Liver (tissue), 9 donors: ENCODE measurements around the gene ING5. TPM values are rescaled to one million over a fixed set of nuclear protein-coding genes. Genes with fewer than 3 reads are reported as not detected.

Experiments used
- DNase-seq: peaks from one replicate; pipeline ENCODE4 v3.0.0-alpha.2; 2017; ENCODE audit warnings: low spot score
- H3K27ac ChIP-seq, 2 donors: one replicate each; pipeline ENCODE4 v1.7.0; 2013; ENCODE audit warnings: inconsistent platforms in 2 of 2, low read length in 2 of 2, control low read depth in 1 of 2, low read depth in 1 of 2, mild to moderate bottlenecking in 1 of 2
- H3K27me3 ChIP-seq, 4 donors: one replicate each; pipeline versions ENCODE4 v1.6.1 to v1.7.0; 2013; ENCODE audit warnings: low read length in 3 of 4, inconsistent platforms in 1 of 4, mild to moderate bottlenecking in 1 of 4, moderate library complexity in 1 of 4; ENCODE audit not compliant: control insufficient read depth in 4 of 4, insufficient read depth in 4 of 4
- H3K36me3 ChIP-seq, 4 donors: one replicate each; pipeline versions ENCODE4 v1.6.1 to v1.7.0; 2013; ENCODE audit warnings: low read length in 3 of 4, mild to moderate bottlenecking in 3 of 4, low read depth in 1 of 4, moderate library complexity in 1 of 4; ENCODE audit not compliant: control insufficient read depth in 4 of 4, insufficient read depth in 3 of 4
- H3K4me1 ChIP-seq, 4 donors: one replicate each; pipeline versions ENCODE4 v1.6.1 to v1.7.0; 2013; ENCODE audit warnings: low read length in 3 of 4, mild to moderate bottlenecking in 3 of 4, moderate library complexity in 1 of 4; ENCODE audit not compliant: control insufficient read depth in 4 of 4, insufficient read depth in 4 of 4
- H3K4me3 ChIP-seq, 3 donors: one replicate each; pipeline versions ENCODE4 v1.6.1 to v1.7.0; 2013; ENCODE audit warnings: low read length in 3 of 3, control low read depth in 1 of 3, low read depth in 1 of 3, mild to moderate bottlenecking in 1 of 3
- H3K9ac ChIP-seq, 2 donors: one replicate each; pipeline ENCODE4 v1.7.0; 2013; ENCODE audit warnings: low read length in 2 of 2, mild to moderate bottlenecking in 2 of 2, moderate library complexity in 2 of 2, control low read depth in 1 of 2, low read depth in 1 of 2
- H3K9me3 ChIP-seq, 4 donors: one replicate each; pipeline versions ENCODE4 v1.6.1 to v1.7.0; 2013; ENCODE audit warnings: low read length in 3 of 4; ENCODE audit not compliant: control insufficient read depth in 4 of 4
- EGR1 ChIP-seq, 2 donors: IDR thresholded peaks; 2 replicates each; pipeline ENCODE4 v1.6.1; 2016 to 2018; ENCODE audit warnings: antibody characterized with exemption in 2 of 2, low read depth in 2 of 2
- FOXA1 ChIP-seq: IDR thresholded peaks from 2 replicates; pipeline ENCODE4 v1.6.1; 2016; ENCODE audit warnings: antibody characterized with exemption
- FOXA2 ChIP-seq: IDR thresholded peaks from 2 replicates; pipeline ENCODE4 v1.6.1; 2016; ENCODE audit warnings: antibody characterized with exemption
- GABPA ChIP-seq, 2 donors: IDR thresholded peaks in 1 of 2; conservative IDR thresholded peaks in 1 of 2; 2 replicates each; pipeline ENCODE4 v1.6.1; 2016; ENCODE audit warnings: antibody characterized with exemption in 2 of 2, mild to moderate bottlenecking in 1 of 2, moderate library complexity in 1 of 2
- HNF4A ChIP-seq, 2 donors: conservative IDR thresholded peaks; 2 replicates each; pipeline ENCODE4 v1.6.1; 2016; ENCODE audit warnings: antibody characterized with exemption in 2 of 2, mild to moderate bottlenecking in 2 of 2
- HNF4G ChIP-seq: IDR thresholded peaks from 2 replicates; pipeline ENCODE4 v1.6.1; 2016; ENCODE audit warnings: antibody characterized with exemption
- JUND ChIP-seq, 2 donors: IDR thresholded peaks; 2 replicates each; pipeline ENCODE4 v1.6.1; 2016; ENCODE audit warnings: antibody characterized with exemption in 2 of 2
- NR2F2 ChIP-seq: IDR thresholded peaks from 2 replicates; pipeline ENCODE4 v1.6.1; 2016; ENCODE audit warnings: antibody characterized with exemption
- RAD21 ChIP-seq, 2 donors: IDR thresholded peaks; 2 replicates each; pipeline ENCODE4 v1.6.1; 2016; ENCODE audit warnings: antibody characterized with exemption in 2 of 2, mild to moderate bottlenecking in 2 of 2
- RXRA ChIP-seq, 2 donors: IDR thresholded peaks; 2 replicates each; pipeline ENCODE4 v1.6.1; 2017 to 2018; ENCODE audit warnings: antibody characterized with exemption in 2 of 2, mild to moderate bottlenecking in 1 of 2
- SP1 ChIP-seq: IDR thresholded peaks from 2 replicates; pipeline ENCODE4 v1.6.1; 2018; ENCODE audit warnings: antibody characterized with exemption, mild to moderate bottlenecking
- TAF1 ChIP-seq: conservative IDR thresholded peaks from 2 replicates; pipeline ENCODE4 v1.6.1; 2016; ENCODE audit warnings: antibody characterized with exemption, mild to moderate bottlenecking
- YY1 ChIP-seq: IDR thresholded peaks from 2 replicates; pipeline ENCODE4 v1.6.1; 2016; ENCODE audit warnings: antibody characterized with exemption, mild to moderate bottlenecking
- WGBS: extraction: QIAGEN DNeasy Blood & Tissue Kit; methylation state at CpG from one replicate; pipeline ENCODE4 v1.1.7; 2013; 5-methylcytosine and 5-hydroxymethylcytosine counted together
- polyA plus RNA-seq, 2 donors: library from polyadenylated mRNA; stranded (reverse) in 1 of 2; unstranded in 1 of 2; fragments of 200-250 nt in 1 of 2; fragments of >200 nt in 1 of 2; fragmentation: Nextera tagmentation in 1 of 2; extraction: Ambion mirVana in 1 of 2; gene quantifications; one replicate each; pipeline versions ENCODE4 v1.2.1 to v1.2.3, GENCODE V29; 2013 to 2015
- total RNA-seq, 2 donors: library from RNA; depleted of rRNA; stranded (reverse); fragments of >200 nt; gene quantifications; one replicate each; pipeline ENCODE4 v1.2.3, GENCODE V29; 2014
- TF ChIP-seq, protein P1 (sequence below): IDR thresholded peaks from 2 replicates; pipeline ENCODE4 v1.6.1; 2016; ENCODE audit warnings: antibody characterized with exemption, mild to moderate bottlenecking
- TF ChIP-seq, protein P2 (sequence below): IDR thresholded peaks from 2 replicates; pipeline ENCODE4 v1.6.1; 2016; ENCODE audit warnings: antibody characterized with exemption
- TF ChIP-seq, protein P3 (sequence below): IDR thresholded peaks from 2 replicates; pipeline ENCODE4 v1.6.1; 2016; ENCODE audit warnings: antibody characterized with exemption
- TF ChIP-seq, protein P4 (sequence below): IDR thresholded peaks from 2 replicates; pipeline ENCODE4 v1.6.1; 2016; ENCODE audit warnings: antibody characterized with exemption
- TF ChIP-seq, protein P5 (sequence below): fragments of 150-350 bp; IDR thresholded peaks from 2 replicates; pipeline ENCODE4 v1.5.1; 2017; ENCODE audit warnings: improper control_type of control experiment, low read depth, low read length; ENCODE audit not compliant: missing input control
- donor health status: healthy.
- donor health status: healthy.
- donor health status: healthy.
- donor health status: healthy.
- donor health status: healthy.

Gene ING5
- total and polyA plus RNA-seq, 4 donors = 7.2 to 24.2 (median 13.9) TPM

DNA sequence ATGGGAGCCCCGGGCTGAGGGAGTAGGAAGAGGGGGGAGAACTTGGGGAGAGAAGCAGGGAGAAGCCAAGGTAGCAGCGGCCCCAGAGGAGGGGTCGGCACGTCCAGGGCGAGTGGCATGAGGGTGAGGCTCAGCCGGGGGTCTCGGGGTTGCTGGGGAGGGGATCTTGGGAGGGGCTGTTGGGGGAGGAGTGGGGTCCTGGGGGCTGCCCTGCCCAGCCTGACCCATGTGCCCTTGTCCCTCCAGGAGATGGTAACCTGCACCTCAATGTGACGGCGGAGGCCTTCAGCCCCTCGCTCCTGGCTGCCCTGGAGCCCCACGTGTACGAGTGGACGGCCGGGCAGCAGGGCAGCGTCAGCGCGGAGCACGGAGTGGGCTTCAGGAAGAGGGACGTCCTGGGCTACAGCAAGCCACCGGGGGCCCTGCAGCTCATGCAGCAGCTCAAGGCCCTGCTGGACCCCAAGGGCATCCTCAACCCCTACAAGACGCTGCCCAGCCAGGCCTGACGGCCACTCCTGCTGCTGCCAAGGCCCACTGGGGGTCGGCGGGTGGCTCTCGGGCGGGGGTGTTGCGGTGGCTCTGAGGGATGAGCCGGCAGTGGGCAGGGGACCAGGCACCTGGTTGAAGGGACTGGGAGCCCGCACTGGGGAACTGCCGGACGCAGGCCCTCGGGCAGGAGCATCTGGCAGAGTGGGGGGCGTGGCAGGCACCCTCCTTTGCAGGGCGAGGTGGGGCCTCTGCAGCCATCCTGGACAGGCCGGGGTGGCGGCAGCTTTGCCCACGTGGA is 65.8 kb downstream of the ING5 start:
- Histone ChIP-seq H3K9me3 (no peaks in the 10 kb centered on the region), H3K9ac (no peak overlapping the region), H3K4me1 (peaks cover 12 to 26% (median 19%) of the 10 kb centered on the region in 4 donors), H3K36me3 (peaks cover 0 to 3% (median 1%) of the 10 kb centered on the region in 4 donors), H3K27ac (no peak overlapping the region), H3K4me3 (no peak overlapping the region), H3K27me3 (no peaks in the 10 kb centered on the region)
- TF ChIP-seq GABPA (IDR thresholded peaks at IDR 0.05 in 1 of 2, conservative IDR thresholded peaks at IDR 0.05 in 1 of 2) (no peak), YY1 (no peak), TAF1 (no peak), JUND (IDR thresholded peaks at IDR 0.05) (no peak), RAD21 (IDR thresholded peaks at IDR 0.05) (no peak), FOXA1 (no peak)
- TF ChIP-seq, protein P1, sequence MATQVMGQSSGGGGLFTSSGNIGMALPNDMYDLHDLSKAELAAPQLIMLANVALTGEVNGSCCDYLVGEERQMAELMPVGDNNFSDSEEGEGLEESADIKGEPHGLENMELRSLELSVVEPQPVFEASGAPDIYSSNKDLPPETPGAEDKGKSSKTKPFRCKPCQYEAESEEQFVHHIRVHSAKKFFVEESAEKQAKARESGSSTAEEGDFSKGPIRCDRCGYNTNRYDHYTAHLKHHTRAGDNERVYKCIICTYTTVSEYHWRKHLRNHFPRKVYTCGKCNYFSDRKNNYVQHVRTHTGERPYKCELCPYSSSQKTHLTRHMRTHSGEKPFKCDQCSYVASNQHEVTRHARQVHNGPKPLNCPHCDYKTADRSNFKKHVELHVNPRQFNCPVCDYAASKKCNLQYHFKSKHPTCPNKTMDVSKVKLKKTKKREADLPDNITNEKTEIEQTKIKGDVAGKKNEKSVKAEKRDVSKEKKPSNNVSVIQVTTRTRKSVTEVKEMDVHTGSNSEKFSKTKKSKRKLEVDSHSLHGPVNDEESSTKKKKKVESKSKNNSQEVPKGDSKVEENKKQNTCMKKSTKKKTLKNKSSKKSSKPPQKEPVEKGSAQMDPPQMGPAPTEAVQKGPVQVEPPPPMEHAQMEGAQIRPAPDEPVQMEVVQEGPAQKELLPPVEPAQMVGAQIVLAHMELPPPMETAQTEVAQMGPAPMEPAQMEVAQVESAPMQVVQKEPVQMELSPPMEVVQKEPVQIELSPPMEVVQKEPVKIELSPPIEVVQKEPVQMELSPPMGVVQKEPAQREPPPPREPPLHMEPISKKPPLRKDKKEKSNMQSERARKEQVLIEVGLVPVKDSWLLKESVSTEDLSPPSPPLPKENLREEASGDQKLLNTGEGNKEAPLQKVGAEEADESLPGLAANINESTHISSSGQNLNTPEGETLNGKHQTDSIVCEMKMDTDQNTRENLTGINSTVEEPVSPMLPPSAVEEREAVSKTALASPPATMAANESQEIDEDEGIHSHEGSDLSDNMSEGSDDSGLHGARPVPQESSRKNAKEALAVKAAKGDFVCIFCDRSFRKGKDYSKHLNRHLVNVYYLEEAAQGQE = no peak
- TF ChIP-seq, protein P2, sequence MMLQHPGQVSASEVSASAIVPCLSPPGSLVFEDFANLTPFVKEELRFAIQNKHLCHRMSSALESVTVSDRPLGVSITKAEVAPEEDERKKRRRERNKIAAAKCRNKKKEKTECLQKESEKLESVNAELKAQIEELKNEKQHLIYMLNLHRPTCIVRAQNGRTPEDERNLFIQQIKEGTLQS = no peak
- TF ChIP-seq, protein P3, sequence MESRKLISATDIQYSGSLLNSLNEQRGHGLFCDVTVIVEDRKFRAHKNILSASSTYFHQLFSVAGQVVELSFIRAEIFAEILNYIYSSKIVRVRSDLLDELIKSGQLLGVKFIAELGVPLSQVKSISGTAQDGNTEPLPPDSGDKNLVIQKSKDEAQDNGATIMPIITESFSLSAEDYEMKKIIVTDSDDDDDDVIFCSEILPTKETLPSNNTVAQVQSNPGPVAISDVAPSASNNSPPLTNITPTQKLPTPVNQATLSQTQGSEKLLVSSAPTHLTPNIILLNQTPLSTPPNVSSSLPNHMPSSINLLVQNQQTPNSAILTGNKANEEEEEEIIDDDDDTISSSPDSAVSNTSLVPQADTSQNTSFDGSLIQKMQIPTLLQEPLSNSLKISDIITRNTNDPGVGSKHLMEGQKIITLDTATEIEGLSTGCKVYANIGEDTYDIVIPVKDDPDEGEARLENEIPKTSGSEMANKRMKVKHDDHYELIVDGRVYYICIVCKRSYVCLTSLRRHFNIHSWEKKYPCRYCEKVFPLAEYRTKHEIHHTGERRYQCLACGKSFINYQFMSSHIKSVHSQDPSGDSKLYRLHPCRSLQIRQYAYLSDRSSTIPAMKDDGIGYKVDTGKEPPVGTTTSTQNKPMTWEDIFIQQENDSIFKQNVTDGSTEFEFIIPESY = no peak
- DNase-seq = peak; percentile 30
- 95% methylated on average over 37 of the region's 37 CpGs for WGBS

DNA sequence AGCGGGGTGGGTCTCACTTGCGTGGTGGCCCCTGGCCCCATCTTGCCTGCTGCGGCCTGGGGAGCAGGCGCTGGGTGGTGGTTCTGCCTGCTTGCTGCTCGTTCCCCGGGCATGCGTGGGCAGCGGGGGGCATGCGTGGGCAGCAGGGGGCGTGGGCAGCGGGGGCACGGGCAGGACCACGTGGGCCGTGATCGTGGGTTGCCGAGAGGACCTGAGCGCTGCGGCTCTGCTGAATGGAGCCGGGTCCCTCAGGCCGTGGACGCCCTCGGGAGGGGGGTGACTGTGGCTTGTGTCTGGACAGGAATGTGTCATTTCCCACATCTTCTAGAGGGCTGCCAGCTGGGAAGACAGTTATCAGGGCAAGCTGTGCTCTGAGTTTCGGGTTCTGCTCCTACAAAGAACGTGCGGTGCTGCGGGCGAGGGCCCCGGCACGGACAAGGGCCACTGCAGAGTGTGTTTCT is 66.4 kb downstream of the ING5 start:
- Histone ChIP-seq H3K9me3 (no peaks in the 10 kb centered on the region), H3K36me3 (peaks cover 0 to 3% (median 1%) of the 10 kb centered on the region in 4 donors), H3K9ac (no peak overlapping the region), H3K4me1 (peaks cover 12 to 32% (median 22%) of the 10 kb centered on the region in 4 donors), H3K4me3 (no peak overlapping the region), H3K27me3 (no peaks in the 10 kb centered on the region), H3K27ac (no peak overlapping the region)
- 93% methylated on average over 29 of the region's 29 CpGs for WGBS
- TF ChIP-seq, protein P3 = no peak
- TF ChIP-seq, protein P2 = no peak
- TF ChIP-seq NR2F2 (no peak), RAD21 (IDR thresholded peaks at IDR 0.05) (no peak), HNF4A (conservative IDR thresholded peaks at IDR 0.05) (no peak), JUND (IDR thresholded peaks at IDR 0.05) (no peak), SP1 (no peak), FOXA2 (no peak), FOXA1 (no peak), RXRA (IDR thresholded peaks at IDR 0.05) (no peak), HNF4G (no peak), EGR1 (IDR thresholded peaks at IDR 0.05; ENCODE audit: low read depth in 2 of 2) (no peak), TAF1 (no peak), YY1 (no peak), GABPA (IDR thresholded peaks at IDR 0.05 in 1 of 2, conservative IDR thresholded peaks at IDR 0.05 in 1 of 2) (no peak)
- TF ChIP-seq, protein P4, sequence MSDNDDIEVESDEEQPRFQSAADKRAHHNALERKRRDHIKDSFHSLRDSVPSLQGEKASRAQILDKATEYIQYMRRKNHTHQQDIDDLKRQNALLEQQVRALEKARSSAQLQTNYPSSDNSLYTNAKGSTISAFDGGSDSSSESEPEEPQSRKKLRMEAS = no peak
- TF ChIP-seq, protein P5, sequence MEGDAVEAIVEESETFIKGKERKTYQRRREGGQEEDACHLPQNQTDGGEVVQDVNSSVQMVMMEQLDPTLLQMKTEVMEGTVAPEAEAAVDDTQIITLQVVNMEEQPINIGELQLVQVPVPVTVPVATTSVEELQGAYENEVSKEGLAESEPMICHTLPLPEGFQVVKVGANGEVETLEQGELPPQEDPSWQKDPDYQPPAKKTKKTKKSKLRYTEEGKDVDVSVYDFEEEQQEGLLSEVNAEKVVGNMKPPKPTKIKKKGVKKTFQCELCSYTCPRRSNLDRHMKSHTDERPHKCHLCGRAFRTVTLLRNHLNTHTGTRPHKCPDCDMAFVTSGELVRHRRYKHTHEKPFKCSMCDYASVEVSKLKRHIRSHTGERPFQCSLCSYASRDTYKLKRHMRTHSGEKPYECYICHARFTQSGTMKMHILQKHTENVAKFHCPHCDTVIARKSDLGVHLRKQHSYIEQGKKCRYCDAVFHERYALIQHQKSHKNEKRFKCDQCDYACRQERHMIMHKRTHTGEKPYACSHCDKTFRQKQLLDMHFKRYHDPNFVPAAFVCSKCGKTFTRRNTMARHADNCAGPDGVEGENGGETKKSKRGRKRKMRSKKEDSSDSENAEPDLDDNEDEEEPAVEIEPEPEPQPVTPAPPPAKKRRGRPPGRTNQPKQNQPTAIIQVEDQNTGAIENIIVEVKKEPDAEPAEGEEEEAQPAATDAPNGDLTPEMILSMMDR = no peak
- DNase-seq = peak; percentile 25
